HCT116 (cell line): ENCODE measurements around the gene ACCSL. TPM values are rescaled to one million over a fixed set of nuclear protein-coding genes. Genes with fewer than 3 reads are reported as not detected.

Source experiments
- ATAC-seq: fragments of 200-7000 bp; cut with Tn5 transposase; 2 replicates; pipeline ENCODE4 v1.9.1; 2020; ENCODE audit warnings: mild to moderate bottlenecking, moderate library complexity
- BruUV-seq: library from RNA; stranded (reverse); fragments of 400-500 nt; replicated peaks from 2 replicates; lab custom pipeline; 2021; lab: Mats Ljungman, UMichigan
- CTCF ChIA-PET: fragments of 300-600 bp; sonication (Branson Sonifier 250); formaldehyde crosslinking; loops from one replicate; lab custom pipeline; 2021; ENCODE audit warnings: antibody characterized with exemption; lab: Charles Lee
- POLR2A ChIA-PET: fragments of 300-600, 350-600 bp; sonication (Branson Sonifier 250); formaldehyde crosslinking; loops from one replicate; lab custom pipeline; 2021; ENCODE audit warnings: antibody characterized with exemption; lab: Charles Lee
- RAD21 ChIA-PET, 2 experiments: fragments of 300-600 bp; sonication (Branson Sonifier 250); formaldehyde crosslinking; loops; one replicate each; lab custom pipeline; 2023; ENCODE audit warnings: low total read pairs in 2 of 2; ENCODE audit not compliant: uncharacterized antibody in 2 of 2, unreplicated experiment in 2 of 2, low non-redundant PET in 1 of 2; lab: Charles Lee
- DNase-seq: peaks from one replicate; pipeline ENCODE4 v3.0.0-alpha.2; 2010; ENCODE audit warnings: low read depth, low spot score
- H2AFZ ChIP-seq: fragments of 200-600 bp; shearing (Covaris generic), sonication (generic); 2 replicates; pipeline ENCODE4 v1.6.1; 2017; ENCODE audit warnings: low read depth, mixed run types, mixed read lengths, antibody characterized with exemption, low read length; ENCODE audit not compliant: poor library complexity, severe bottlenecking
- H3K27ac ChIP-seq: 2 replicates; pipeline ENCODE4 v1.5.1; 2012; ENCODE audit warnings: low read depth, low read length
- H3K27me3 ChIP-seq: fragments of 200-600 bp; sonication (generic); 2 replicates; pipeline ENCODE4 v1.6.1; 2016; ENCODE audit warnings: mixed run types, low read length, mixed read lengths; ENCODE audit not compliant: insufficient read depth
- H3K36me3 ChIP-seq, 2 experiments: fragments of 200-500 bp in 1 of 2; fragments of 200-600 bp in 1 of 2; sonication (Bioruptor generic) in 1 of 2; sonication (generic) in 1 of 2; 2 replicates each; pipeline versions ENCODE4 v1.5.1 to v1.6.1; 2014 to 2016; ENCODE audit warnings: low read length in 2 of 2, inconsistent platforms in 1 of 2, mixed read lengths in 1 of 2, mixed run types in 1 of 2; ENCODE audit not compliant: insufficient read depth in 2 of 2, control insufficient read depth in 1 of 2
- H3K4me1 ChIP-seq, 2 experiments: fragments of 200-600 bp in 1 of 2; sonication (generic) in 1 of 2; 2 replicates each; pipeline versions ENCODE4 v1.5.1 to v1.6.1; 2012 to 2017; ENCODE audit warnings: low read length in 2 of 2, inconsistent platforms in 1 of 2, mild to moderate bottlenecking in 1 of 2, mixed read lengths in 1 of 2, mixed run types in 1 of 2, moderate library complexity in 1 of 2; ENCODE audit not compliant: insufficient read depth in 2 of 2, control insufficient read depth in 1 of 2
- H3K4me2 ChIP-seq: fragments of 200-600 bp; sonication (generic); 2 replicates; pipeline ENCODE4 v1.6.1; 2017; ENCODE audit warnings: mixed run types, low read length, mixed read lengths
- H3K4me3 ChIP-seq, 2 experiments: fragments of 200-600 bp in 1 of 2; sonication (generic) in 1 of 2; replicated peaks in 1 of 2; 2 replicates each; pipeline ENCODE4 v1.5.1; 2011 to 2016; ENCODE audit warnings: low read length in 2 of 2, control low read depth in 1 of 2, low read depth in 1 of 2, mild to moderate bottlenecking in 1 of 2, mixed read lengths in 1 of 2, mixed run types in 1 of 2
- H3K79me2 ChIP-seq: fragments of 200-600 bp; sonication (generic); 2 replicates; pipeline ENCODE4 v1.6.1; 2017; ENCODE audit warnings: mild to moderate bottlenecking, mixed run types, low read length, moderate library complexity, mixed read lengths; ENCODE audit not compliant: insufficient read depth
- H3K9ac ChIP-seq: fragments of 200-600 bp; sonication (generic); 2 replicates; pipeline ENCODE4 v1.6.1; 2016; ENCODE audit warnings: low read length, mixed read lengths
- H3K9me2 ChIP-seq: fragments of 200-600 bp; sonication (generic), shearing (Covaris generic); 2 replicates; pipeline ENCODE4 v1.6.1; 2017; ENCODE audit warnings: mixed run types, mild to moderate bottlenecking, moderate library complexity; ENCODE audit not compliant: insufficient read depth
- H3K9me3 ChIP-seq, 2 experiments: fragments of 200-500 bp in 1 of 2; fragments of 200-600 bp in 1 of 2; sonication (Bioruptor generic) in 1 of 2; sonication (generic) in 1 of 2; 2 replicates each; pipeline ENCODE4 v1.6.1; 2014 to 2017; ENCODE audit warnings: low read length in 2 of 2, mixed read lengths in 2 of 2, inconsistent platforms in 1 of 2, low read depth in 1 of 2, mild to moderate bottlenecking in 1 of 2, mixed run types in 1 of 2, moderate library complexity in 1 of 2; ENCODE audit not compliant: control insufficient read depth in 1 of 2, insufficient read depth in 1 of 2
- H4K20me1 ChIP-seq: fragments of 200-600 bp; sonication (generic), shearing (Covaris generic); 2 replicates; pipeline ENCODE4 v1.6.1; 2017; ENCODE audit warnings: mixed run types, mild to moderate bottlenecking, moderate library complexity; ENCODE audit not compliant: insufficient read depth
- CBX3 ChIP-seq: IDR thresholded peaks from 2 replicates; pipeline ENCODE4 v1.6.1; 2012; ENCODE audit warnings: low read depth
- CEBPB ChIP-seq: IDR thresholded peaks from 2 replicates; pipeline ENCODE4 v1.6.1; 2012; ENCODE audit warnings: low read depth
- CTCF ChIP-seq, 3 experiments: fragments of 200-600 bp in 1 of 3; sonication (generic) in 1 of 3; IDR thresholded peaks in 2 of 3; conservative IDR thresholded peaks in 1 of 3; 2 replicates each; pipeline ENCODE4 v1.5.1; 2012 to 2017; ENCODE audit warnings: low read depth in 2 of 3, low read length in 2 of 3, antibody characterized with exemption in 1 of 3, borderline replicate concordance in 1 of 3, control low read depth in 1 of 3, mild to moderate bottlenecking in 1 of 3, mixed read lengths in 1 of 3, mixed run types in 1 of 3, moderate library complexity in 1 of 3; ENCODE audit not compliant: insufficient read depth in 1 of 3
- EGR1 ChIP-seq: IDR thresholded peaks from 2 replicates; pipeline ENCODE4 v1.6.1; 2012; ENCODE audit warnings: low read depth
- ELF1 ChIP-seq: IDR thresholded peaks from 2 replicates; pipeline ENCODE4 v1.6.1; 2012; ENCODE audit warnings: low read depth, borderline replicate concordance
- EZH2 ChIP-seq: fragments of 200-600 bp; sonication (generic); IDR thresholded peaks from 2 replicates; pipeline ENCODE4 v1.6.1; 2017; ENCODE audit warnings: antibody characterized with exemption, mixed run types
- JUND ChIP-seq: IDR thresholded peaks from 2 replicates; pipeline ENCODE4 v1.6.1; 2012
- MAX ChIP-seq: IDR thresholded peaks from 2 replicates; pipeline ENCODE4 v1.6.1; 2012
- POLR2A ChIP-seq: IDR thresholded peaks from 2 replicates; pipeline ENCODE4 v1.7.0; 2011; ENCODE audit warnings: borderline replicate concordance; ENCODE audit not compliant: insufficient read depth, insufficient read length; ENCODE audit errors: extremely low read depth
- RAD21 ChIP-seq: IDR thresholded peaks from 2 replicates; pipeline ENCODE4 v1.6.1; 2012; ENCODE audit warnings: low read depth, mild to moderate bottlenecking
- SIN3A ChIP-seq: IDR thresholded peaks from 2 replicates; pipeline ENCODE4 v1.6.1; 2012; ENCODE audit warnings: low read depth
- SP1 ChIP-seq: IDR thresholded peaks from 2 replicates; pipeline ENCODE4 v1.6.1; 2012; ENCODE audit warnings: low read depth
- TCF7L2 ChIP-seq: IDR thresholded peaks from 2 replicates; pipeline ENCODE4 v1.7.0; 2011; ENCODE audit warnings: borderline replicate concordance, inconsistent platforms; ENCODE audit not compliant: insufficient read depth, insufficient read length; ENCODE audit errors: extremely low read depth
- YY1 ChIP-seq: IDR thresholded peaks from 2 replicates; pipeline ENCODE4 v1.6.1; 2011; ENCODE audit warnings: low read length, low read depth, moderate library complexity, mild to moderate bottlenecking; ENCODE audit not compliant: insufficient replicate concordance; ENCODE audit errors: extremely low read depth
- ZBTB33 ChIP-seq: IDR thresholded peaks from 2 replicates; pipeline ENCODE4 v1.6.1; 2011; ENCODE audit warnings: mild to moderate bottlenecking, low read length, moderate library complexity; ENCODE audit not compliant: insufficient replicate concordance; ENCODE audit errors: extremely low read depth
- ZFX ChIP-seq: fragments of 450-650 bp; IDR thresholded peaks from 2 replicates; pipeline ENCODE4 v1.6.1; 2017
- intact Hi-C: fragments of 100-400 bp; cut with micrococcal nuclease; formaldehyde crosslinking; loops from 2 replicates; pipeline ENCODE4 v1.10.0; 2022
- total RNA-seq: library from RNA; stranded (reverse); gene quantifications from one replicate; pipeline ENCODE4 v1.2.1, GENCODE V29; 2021; ENCODE audit not compliant: unreplicated experiment
- TF ChIP-seq, protein P1 (sequence below): IDR thresholded peaks from 2 replicates; pipeline ENCODE4 v1.6.1; 2012; ENCODE audit warnings: low read depth
- TF ChIP-seq, protein P2 (sequence below): IDR thresholded peaks from 2 replicates; pipeline ENCODE4 v1.6.1; 2012

Gene ACCSL
- total RNA-seq, 1 experiment from 2014 or later = not detected

DNA sequence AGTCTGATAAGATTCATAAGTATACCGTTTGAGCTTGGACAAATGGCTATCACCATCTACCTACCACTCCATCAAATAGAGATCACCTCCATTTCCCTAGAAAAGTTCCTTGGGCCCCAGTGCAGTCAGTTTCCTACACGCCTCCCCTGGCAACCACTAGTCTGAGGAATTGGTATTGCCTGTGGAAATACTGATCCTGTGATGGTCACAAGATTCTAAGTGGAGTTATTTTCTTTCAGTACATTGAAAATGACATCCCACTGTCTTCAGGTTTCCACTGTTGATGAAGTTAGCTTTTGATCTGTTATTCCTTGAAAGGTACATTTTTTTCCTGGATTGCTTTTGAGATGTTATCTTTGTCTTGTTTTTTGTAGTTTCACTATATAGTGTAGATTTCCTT is 4.6 kb upstream of the ACCSL start:
- Histone ChIP-seq H3K4me1 (peaks cover 0 to 5% of the 10 kb centered on the region in 2 experiments; a peak in 2 of 4 replicates), H2AFZ (no peak overlapping the region), H3K9ac (no peak overlapping the region), H3K27ac (no peak overlapping the region), H4K20me1 (no peaks in the 10 kb centered on the region), H3K9me2 (no peaks in the 10 kb centered on the region), H3K4me2 (no peak overlapping the region), H3K27me3 (no peaks in the 10 kb centered on the region), H3K79me2 (no peaks in the 10 kb centered on the region), H3K4me3 (no peak overlapping the region), H3K36me3 (no peaks in the 10 kb centered on the region), H3K9me3 (no peaks in the 10 kb centered on the region)
- TF ChIP-seq CTCF (IDR thresholded peaks at IDR 0.05 in 2 of 3, conservative IDR thresholded peaks at IDR 0.05 in 1 of 3; ENCODE audit: borderline replicate concordance in 1 of 3, insufficient read depth in 1 of 3, low read depth in 2 of 3, low read length in 2 of 3) (no peak), ZFX (no peak), ELF1 (no peak), SP1 (no peak), JUND (no peak), SIN3A (no peak), EZH2 (no peak), CBX3 (no peak), TCF7L2 (no peak), MAX (no peak), YY1 (no peak), CEBPB (no peak), EGR1 (no peak), RAD21 (no peak), ZBTB33 (no peak), POLR2A (no peak)
- TF ChIP-seq, protein P1, sequence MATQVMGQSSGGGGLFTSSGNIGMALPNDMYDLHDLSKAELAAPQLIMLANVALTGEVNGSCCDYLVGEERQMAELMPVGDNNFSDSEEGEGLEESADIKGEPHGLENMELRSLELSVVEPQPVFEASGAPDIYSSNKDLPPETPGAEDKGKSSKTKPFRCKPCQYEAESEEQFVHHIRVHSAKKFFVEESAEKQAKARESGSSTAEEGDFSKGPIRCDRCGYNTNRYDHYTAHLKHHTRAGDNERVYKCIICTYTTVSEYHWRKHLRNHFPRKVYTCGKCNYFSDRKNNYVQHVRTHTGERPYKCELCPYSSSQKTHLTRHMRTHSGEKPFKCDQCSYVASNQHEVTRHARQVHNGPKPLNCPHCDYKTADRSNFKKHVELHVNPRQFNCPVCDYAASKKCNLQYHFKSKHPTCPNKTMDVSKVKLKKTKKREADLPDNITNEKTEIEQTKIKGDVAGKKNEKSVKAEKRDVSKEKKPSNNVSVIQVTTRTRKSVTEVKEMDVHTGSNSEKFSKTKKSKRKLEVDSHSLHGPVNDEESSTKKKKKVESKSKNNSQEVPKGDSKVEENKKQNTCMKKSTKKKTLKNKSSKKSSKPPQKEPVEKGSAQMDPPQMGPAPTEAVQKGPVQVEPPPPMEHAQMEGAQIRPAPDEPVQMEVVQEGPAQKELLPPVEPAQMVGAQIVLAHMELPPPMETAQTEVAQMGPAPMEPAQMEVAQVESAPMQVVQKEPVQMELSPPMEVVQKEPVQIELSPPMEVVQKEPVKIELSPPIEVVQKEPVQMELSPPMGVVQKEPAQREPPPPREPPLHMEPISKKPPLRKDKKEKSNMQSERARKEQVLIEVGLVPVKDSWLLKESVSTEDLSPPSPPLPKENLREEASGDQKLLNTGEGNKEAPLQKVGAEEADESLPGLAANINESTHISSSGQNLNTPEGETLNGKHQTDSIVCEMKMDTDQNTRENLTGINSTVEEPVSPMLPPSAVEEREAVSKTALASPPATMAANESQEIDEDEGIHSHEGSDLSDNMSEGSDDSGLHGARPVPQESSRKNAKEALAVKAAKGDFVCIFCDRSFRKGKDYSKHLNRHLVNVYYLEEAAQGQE = no peak
- TF ChIP-seq, protein P2, sequence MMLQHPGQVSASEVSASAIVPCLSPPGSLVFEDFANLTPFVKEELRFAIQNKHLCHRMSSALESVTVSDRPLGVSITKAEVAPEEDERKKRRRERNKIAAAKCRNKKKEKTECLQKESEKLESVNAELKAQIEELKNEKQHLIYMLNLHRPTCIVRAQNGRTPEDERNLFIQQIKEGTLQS = no peak
- RAD21 ChIA-PET = no interaction called here
- BruUV-seq = no TSS peak
- POLR2A ChIA-PET = no interaction called here
- ATAC-seq = no peak
- DNase-seq = no peak
- intact Hi-C loops = no loop called here
- CTCF ChIA-PET = interaction anchor here (1.2 kb wide), 1 partner anchor 11 kb away, joined by 4 read pairs; no protein-coding TSS in a partner anchor
